MCF 10A (cell line): ENCODE measurements around the gene SRP14. TPM values are rescaled to one million over a fixed set of nuclear protein-coding genes. Genes with fewer than 3 reads are reported as not detected.

Experiments
- BruUV-seq: library from RNA; stranded (reverse); fragments of 400-500 nt; replicated peaks from 2 replicates; lab custom pipeline; 2021; lab: Mats Ljungman, UMichigan
- CTCF ChIA-PET: fragments of 300-600 bp; sonication (Branson Sonifier 250); formaldehyde crosslinking; extraction: SDS; loops from one replicate; lab custom pipeline; 2021; ENCODE audit warnings: antibody characterized with exemption, inconsistent platforms; lab: Yijun Ruan, JAX
- POLR2A ChIA-PET: fragments of 300-600, 350-650 bp; sonication (Branson Sonifier 250); formaldehyde crosslinking; extraction: SDS; loops from one replicate; lab custom pipeline; 2020; ENCODE audit warnings: antibody characterized with exemption, inconsistent platforms; lab: Yijun Ruan, JAX
- DNase-seq: peaks from one replicate; pipeline ENCODE4 v3.0.0-alpha.2; 2018; ENCODE audit not compliant: unreplicated experiment
- H3K27ac Mint-ChIP-seq: one replicate; pipeline ENCODE4 v1.8.0; 2022; ENCODE audit warnings: mild to moderate bottlenecking, low read depth, mixed read lengths; ENCODE audit not compliant: unreplicated experiment
- H3K27me3 Mint-ChIP-seq: one replicate; pipeline ENCODE4 v1.8.0; 2022; ENCODE audit warnings: mixed read lengths; ENCODE audit not compliant: insufficient read depth, unreplicated experiment
- H3K36me3 Mint-ChIP-seq: one replicate; pipeline ENCODE4 v1.8.0; 2022; ENCODE audit warnings: mild to moderate bottlenecking, moderate library complexity, mixed read lengths; ENCODE audit not compliant: insufficient read depth, unreplicated experiment
- H3K4me1 Mint-ChIP-seq: one replicate; pipeline ENCODE4 v1.8.0; 2022; ENCODE audit warnings: mixed read lengths; ENCODE audit not compliant: insufficient read depth, unreplicated experiment
- H3K4me3 Mint-ChIP-seq: one replicate; pipeline ENCODE4 v1.8.0; 2022; ENCODE audit warnings: mild to moderate bottlenecking, moderate library complexity, mixed read lengths; ENCODE audit not compliant: unreplicated experiment
- H3K9me3 Mint-ChIP-seq: one replicate; pipeline ENCODE4 v1.8.0; 2022; ENCODE audit warnings: mixed read lengths; ENCODE audit not compliant: unreplicated experiment
- CTCF ChIP-seq: fragments of 200-600 bp; IDR thresholded peaks from one replicate; pipeline ENCODE4 v1.8.0; 2022; ENCODE audit warnings: antibody characterized with exemption, mild to moderate bottlenecking; ENCODE audit not compliant: unreplicated experiment
- intact Hi-C: fragments of 100-400 bp; cut with micrococcal nuclease; formaldehyde crosslinking; loops from 2 replicates; pipeline ENCODE4 v1.14.1; 2022
- total RNA-seq: library from RNA; stranded (reverse); gene quantifications from 2 replicates; pipeline ENCODE4 v1.2.3, GENCODE V29; 2022

SRP14 gene
- total RNA-seq, 1 experiment from 2014 or later, result 165 TPM

GRCh38 chr15:40048211-40048792, 9.3 kb upstream of the SRP14 start:
- intact Hi-C loops, result loop anchor here (5.0 kb wide), 1 partner anchor 144 kb away; no protein-coding TSS in a partner anchor

GRCh38 chr15:40047415-40048210, 8.6 kb upstream of the SRP14 start:
- peak; percentile 84 for DNase-seq
- ChIA-PET POLR2A (interaction anchor here (0.6 to 2.8 kb wide), 24 partner anchors 8 to 387 kb away, joined by 3 to 16 read pairs (median 4); partner anchors contain the start of genes BMF, FSIP1 and SRP14), CTCF (interaction anchor here (0.5 to 5.7 kb wide), 15 partner anchors 13 to 373 kb away, joined by 3 to 125 read pairs (median 4); partner anchors contain the start of genes BMF and PAK6)
- intact Hi-C loops, result loop anchor here (2.0 to 5.0 kb wide), 2 partner anchors 145 to 219 kb away; no protein-coding TSS in a partner anchor
- Mint-ChIP-seq H3K27ac (peak overlapping the region; percentile 42), H3K27me3 (no peaks in the 10 kb centered on the region), H3K4me1 (peaks cover 37% of the 10 kb centered on the region), H3K9me3 (no peaks in the 10 kb centered on the region), H3K36me3 (no peaks in the 10 kb centered on the region), H3K4me3 (no peak overlapping the region)
- TF ChIP-seq CTCF, result no peak
- BruUV-seq, result no TSS peak

More at GRCh38 chr15:40048211-40048792, 9.3 kb upstream of the SRP14 start:
- Mint-ChIP-seq H3K27ac (peak overlapping the region; percentile 42), H3K4me3 (no peak overlapping the region), H3K27me3 (no peaks in the 10 kb centered on the region), H3K36me3 (no peaks in the 10 kb centered on the region), H3K4me1 (peaks cover 37% of the 10 kb centered on the region), H3K9me3 (no peaks in the 10 kb centered on the region)
- CTCF ChIA-PET, result interaction anchor here (0.8 to 5.7 kb wide), 7 partner anchors 12 to 372 kb away, joined by 3 to 125 read pairs (median 4); partner anchors contain the start of gene BMF
- POLR2A ChIA-PET, result interaction anchor here (0.5 to 2.8 kb wide), 12 partner anchors 9 to 800 kb away, joined by 3 to 16 read pairs (median 6); partner anchors contain the start of genes BMF and SRP14
- TF ChIP-seq CTCF, result no peak
- BruUV-seq, result no TSS peak
- DNase-seq, result no peak

- CTCF ChIA-PET, result interaction anchor here (0.5 to 5.7 kb wide), 15 partner anchors 14 to 321 kb away, joined by 3 to 125 read pairs (median 4); partner anchors contain the start of genes BMF and PAK6
- POLR2A ChIA-PET, result interaction anchor here (0.5 to 2.8 kb wide), 23 partner anchors 8 to 293 kb away, joined by 3 to 16 read pairs (median 4); partner anchors contain the start of genes BMF, FSIP1 and SRP14
- peak overlapping the region; percentile 5 for H3K27ac Mint-ChIP-seq
- no peaks in the 10 kb centered on the region for H3K27me3 Mint-ChIP-seq
- peaks cover 37% of the 10 kb centered on the region for H3K4me1 Mint-ChIP-seq
- no peaks in the 10 kb centered on the region for H3K9me3 Mint-ChIP-seq
- no peak for TF ChIP-seq CTCF
- intact Hi-C loops, result loop anchor here (2.0 to 5.0 kb wide), 2 partner anchors 145 to 220 kb away; no protein-coding TSS in a partner anchor
- peak overlapping the region; percentile 5 for H3K4me3 Mint-ChIP-seq
- peak; percentile 86 for DNase-seq
- no TSS peak for BruUV-seq
- peaks cover 1% of the 10 kb centered on the region for H3K36me3 Mint-ChIP-seq
Measured at GRCh38 chr15:40046721-40047414, 7.9 kb upstream of the SRP14 start.
